Immature natural killer cell (primary cell): ENCODE results near the gene LRRN2. TPM values are rescaled to one million over a fixed set of nuclear protein-coding genes. Genes with fewer than 3 reads are reported as not detected.
"Not testable (repeated sequence)": the region's sequence is repeated elsewhere in the genome, so short reads cannot be mapped to it uniquely, and the experiment has no call there.

Experiments used
- DNase-seq, 3 donors: peaks; one replicate each; pipeline ENCODE4 v3.0.0; 2022; ENCODE audit warnings: mixed read lengths in 1 of 3
- H3K27ac Mint-ChIP-seq, 6 donors: one replicate each; pipeline ENCODE4 v1.8.0; 2020; ENCODE audit warnings: mixed read lengths in 6 of 6, mild to moderate bottlenecking in 5 of 6, inconsistent platforms in 4 of 6, moderate library complexity in 3 of 6
- H3K27me3 Mint-ChIP-seq, 3 donors: one replicate each; pipeline ENCODE4 v1.8.0; 2020 to 2021; ENCODE audit warnings: low read depth in 3 of 3, mild to moderate bottlenecking in 3 of 3, mixed read lengths in 3 of 3, moderate library complexity in 3 of 3, inconsistent platforms in 1 of 3
- H3K36me3 Mint-ChIP-seq, 3 donors: one replicate each; pipeline ENCODE4 v1.8.0; 2020; ENCODE audit warnings: mixed read lengths in 3 of 3, inconsistent platforms in 2 of 3, mild to moderate bottlenecking in 2 of 3
- H3K4me1 Mint-ChIP-seq, 2 donors: one replicate each; pipeline ENCODE4 v1.8.0; 2020; ENCODE audit warnings: inconsistent platforms in 2 of 2, mild to moderate bottlenecking in 2 of 2, mixed read lengths in 2 of 2, moderate library complexity in 1 of 2
- H3K4me3 Mint-ChIP-seq, 5 donors: one replicate each; pipeline ENCODE4 v1.8.0; 2020; ENCODE audit warnings: mild to moderate bottlenecking in 5 of 5, mixed read lengths in 5 of 5, inconsistent platforms in 3 of 5, moderate library complexity in 3 of 5
- H3K9me3 Mint-ChIP-seq, 6 donors: one replicate each; pipeline ENCODE4 v1.8.0; 2020; ENCODE audit warnings: mild to moderate bottlenecking in 6 of 6, mixed read lengths in 6 of 6, inconsistent platforms in 4 of 6, moderate library complexity in 3 of 6
- polyA plus RNA-seq, 3 donors: library from polyadenylated mRNA; unstranded; fragments of 300-500 nt; fragmentation: Illumina TruSeq; gene quantifications; one replicate each; pipeline ENCODE4 v1.2.3, GENCODE V29; 2021

The LRRN2 gene
- polyA plus RNA-seq, 3 donors from 2014 or later, result not detected

DNA sequence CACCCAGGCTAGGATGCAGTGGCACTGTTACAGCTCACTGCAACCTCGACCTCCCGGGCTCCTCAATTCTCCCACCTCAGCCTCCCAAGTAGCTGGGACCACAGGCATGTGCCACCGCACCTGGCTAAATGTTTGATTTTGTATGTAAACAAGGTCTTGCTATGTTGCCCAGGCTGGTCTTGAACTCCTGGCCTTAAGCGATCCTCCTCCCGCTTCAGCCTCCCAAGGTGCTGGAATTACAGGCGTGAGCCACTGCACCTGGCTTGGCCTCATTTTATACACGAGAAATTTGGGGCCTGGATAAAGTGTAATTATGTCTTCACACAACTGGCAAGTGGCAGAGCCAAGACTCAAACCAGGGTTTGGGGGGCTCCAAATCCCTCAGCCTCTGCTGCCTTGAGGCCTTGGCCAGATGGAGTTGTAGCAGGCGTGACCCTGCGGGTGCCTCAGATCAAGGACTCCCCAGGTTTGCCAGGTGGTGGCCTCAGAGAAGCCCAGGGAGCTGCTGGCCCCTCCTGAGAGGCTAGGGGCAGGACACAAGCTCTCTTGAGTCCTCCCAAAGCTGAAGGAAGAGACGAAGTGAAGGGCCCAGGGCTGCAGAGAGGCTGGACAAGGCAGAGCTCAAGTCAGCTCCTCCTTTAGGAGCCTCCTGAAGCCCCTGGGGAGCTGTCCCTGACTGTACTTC is 107.6 kb downstream of the LRRN2 start:
- Mint-ChIP-seq H3K27me3 (peaks cover 0 to 6% (median 0%) of the 10 kb centered on the region in 3 donors), H3K36me3 (peaks cover 5 to 37% (median 24%) of the 10 kb centered on the region in 3 donors)

DNA sequence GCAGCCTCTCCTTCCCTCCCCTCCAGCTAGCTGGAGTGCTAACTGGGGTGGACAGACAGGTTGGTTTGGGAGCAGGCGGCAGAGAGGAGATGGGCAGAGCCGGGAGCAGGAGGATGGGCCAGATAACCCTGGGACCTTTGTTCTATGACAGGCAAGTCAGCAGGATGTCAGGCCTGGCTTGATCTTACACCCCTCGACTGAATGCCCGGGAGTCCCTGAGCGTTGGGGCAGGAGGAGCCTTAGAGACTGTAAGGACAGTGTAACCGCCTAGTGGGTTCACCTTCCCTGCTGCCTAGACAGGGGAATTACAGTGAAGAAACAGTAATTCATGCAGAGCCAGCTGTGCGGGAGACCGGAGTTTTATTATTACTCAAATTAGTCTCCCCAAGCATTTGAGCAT is 109.1 kb downstream of the LRRN2 start:
- Mint-ChIP-seq H3K4me1 (peaks cover 18 to 20% of the 10 kb centered on the region in 2 donors), H3K27me3 (peaks cover 0 to 6% (median 0%) of the 10 kb centered on the region in 3 donors), H3K36me3 (peaks cover 6 to 39% (median 25%) of the 10 kb centered on the region in 3 donors), H3K9me3 (no peaks in the 10 kb centered on the region), H3K27ac (peak overlapping the region in 1 of 6 donors; percentile 37), H3K4me3 (no peak overlapping the region)
- no peak for DNase-seq

More for the DNA sequence above, 107.6 kb downstream of the LRRN2 start:
- DNase-seq, result no peak
- H3K4me1 Mint-ChIP-seq, result peaks cover 18 to 20% of the 10 kb centered on the region in 2 donors
- H3K27ac Mint-ChIP-seq, result peak overlapping the region; percentile 62 to 91 (median 83)
- no peak overlapping the region for H3K4me3 Mint-ChIP-seq
- H3K9me3 Mint-ChIP-seq, result no peaks in the 10 kb centered on the region

DNA sequence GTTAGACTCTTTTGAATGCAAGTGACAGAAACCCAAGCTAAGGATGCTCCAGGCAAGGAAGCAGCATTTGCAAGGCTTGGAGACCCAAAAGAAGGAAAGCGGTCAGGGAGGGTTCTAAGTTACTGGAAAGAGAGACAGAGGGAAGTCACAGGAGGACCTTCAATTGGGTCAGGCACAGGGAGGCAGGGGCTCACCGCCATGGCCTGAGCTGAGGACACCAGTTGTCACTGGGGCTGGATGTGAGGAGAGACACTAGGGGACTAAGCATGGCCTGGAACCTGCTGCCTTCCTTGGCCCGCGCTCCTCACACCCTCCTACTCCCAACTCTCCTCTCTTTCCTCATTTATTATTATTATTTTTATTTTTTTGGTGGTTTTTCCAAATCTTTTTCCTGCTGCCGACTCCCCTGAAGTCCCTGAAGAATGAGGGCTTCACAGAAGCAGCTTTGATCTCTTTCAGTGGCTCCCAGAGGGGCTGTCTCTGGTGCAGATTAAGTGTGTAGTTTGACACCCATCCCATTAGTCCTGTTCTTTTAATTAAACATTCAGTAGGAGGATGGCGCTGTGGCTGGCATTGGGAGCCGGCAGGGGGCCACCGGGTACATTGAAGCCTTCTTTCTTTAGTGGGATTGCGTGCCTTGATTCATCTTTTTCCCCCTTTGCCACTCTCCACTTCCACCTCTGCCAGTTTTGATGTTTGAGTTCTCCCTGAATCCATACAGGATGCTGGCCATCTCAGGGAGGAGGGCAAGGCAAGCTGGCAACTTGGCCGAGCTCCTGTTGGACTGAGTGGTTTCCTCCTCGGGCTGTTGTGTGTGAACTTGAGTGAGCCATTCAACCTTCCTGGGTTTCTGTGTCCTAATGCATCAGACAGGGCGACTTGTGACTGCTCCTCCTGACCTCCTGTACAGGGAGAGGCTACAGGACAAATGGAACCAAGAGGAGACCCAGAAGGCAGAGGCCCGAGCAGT is 110.0 kb downstream of the LRRN2 start:
- peaks cover 10 to 42% (median 29%) of the 10 kb centered on the region in 3 donors for H3K36me3 Mint-ChIP-seq
- no peak overlapping the region for H3K4me3 Mint-ChIP-seq
- H3K4me1 Mint-ChIP-seq, result peaks cover 18 to 19% of the 10 kb centered on the region in 2 donors
- H3K27me3 Mint-ChIP-seq, result peaks cover 0 to 6% (median 0%) of the 10 kb centered on the region in 3 donors
- H3K9me3 Mint-ChIP-seq, result no peaks in the 10 kb centered on the region
- H3K27ac Mint-ChIP-seq, result peak overlapping the region in 1 of 6 donors; percentile 5
- no peak for DNase-seq

DNA sequence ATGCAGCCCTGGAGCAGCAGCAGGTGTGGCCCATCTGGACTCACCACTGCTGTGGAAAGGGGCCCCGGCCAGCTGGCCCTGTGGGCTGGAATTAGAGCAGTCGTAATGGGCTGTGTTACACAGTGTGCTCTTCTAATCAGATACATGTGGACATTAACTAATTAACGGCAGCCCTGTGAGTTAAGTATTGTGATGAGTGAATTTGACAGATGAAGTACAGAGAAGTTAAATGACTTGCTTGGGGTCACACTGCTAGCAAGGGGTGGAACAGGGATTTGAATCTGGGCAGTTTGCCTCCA is 110.7 kb downstream of the LRRN2 start:
- Mint-ChIP-seq H3K9me3 (no peaks in the 10 kb centered on the region), H3K4me3 (no peak overlapping the region), H3K36me3 (peaks cover 10 to 42% (median 24%) of the 10 kb centered on the region in 3 donors), H3K4me1 (peaks cover 12% of the 10 kb centered on the region in 2 donors), H3K27ac (peak overlapping the region in 1 of 6 donors; percentile 5), H3K27me3 (peaks cover 0 to 4% (median 0%) of the 10 kb centered on the region in 3 donors)
- no peak for DNase-seq

GRCh38 chr1:204574016-204574864 is 111.3 kb downstream of the LRRN2 start:
- Mint-ChIP-seq H3K4me1 (peaks cover 8 to 9% of the 10 kb centered on the region in 2 donors), H3K36me3 (peaks cover 10 to 43% (median 27%) of the 10 kb centered on the region in 3 donors), H3K27ac (no peak overlapping the region), H3K27me3 (peaks cover 0 to 4% (median 0%) of the 10 kb centered on the region in 3 donors), H3K4me3 (no peak overlapping the region), H3K9me3 (no peaks in the 10 kb centered on the region)
- no peak for DNase-seq

DNA sequence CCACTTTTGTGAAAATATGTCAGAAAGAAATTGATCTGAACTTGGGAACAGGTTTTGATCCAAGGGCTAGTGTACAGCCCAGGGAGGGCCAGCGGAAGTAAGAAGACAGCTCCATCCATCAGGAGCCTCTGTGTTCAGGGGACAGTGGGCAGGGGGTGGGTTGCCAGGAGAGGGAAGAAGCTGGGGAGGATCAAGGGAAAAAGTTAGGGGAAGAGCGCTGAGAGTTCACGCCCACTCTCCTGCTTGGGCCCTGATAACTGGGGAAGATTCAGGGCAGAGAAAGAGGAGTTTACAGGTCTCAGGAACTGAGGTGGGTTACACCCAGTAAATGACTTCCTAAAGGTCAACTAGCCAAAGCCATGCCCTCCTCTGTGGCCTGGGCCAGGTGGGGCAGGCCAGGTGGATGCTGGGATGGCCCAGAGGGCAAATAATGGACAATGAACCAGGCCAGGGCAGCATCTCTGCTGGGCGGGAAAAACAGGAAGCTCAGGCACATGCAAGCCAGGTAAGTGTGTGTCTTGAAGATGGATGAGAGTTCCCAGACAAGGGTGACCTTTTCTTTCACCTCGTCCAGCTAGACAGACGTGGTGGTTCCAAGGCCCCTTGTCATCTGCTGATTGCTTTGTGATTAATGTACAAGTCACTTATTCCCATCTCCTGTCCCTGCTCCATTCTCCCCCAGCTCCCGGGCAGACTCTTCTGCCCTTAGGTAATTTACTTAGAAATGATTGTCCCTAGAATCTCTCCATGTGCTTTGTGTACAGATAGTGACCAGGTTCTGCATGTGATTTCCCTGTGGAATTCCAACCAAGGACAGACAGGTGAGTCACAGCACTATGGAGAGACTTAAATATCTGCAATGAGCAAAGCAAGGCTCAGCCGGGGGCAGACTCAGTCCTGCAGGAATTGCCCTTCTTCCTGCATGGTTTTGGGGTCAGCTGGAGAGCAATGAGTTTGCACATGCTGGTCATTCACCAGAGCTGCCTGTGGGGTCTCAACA is 112.3 kb downstream of the LRRN2 start:
- H3K27ac Mint-ChIP-seq, result peak overlapping the region in 1 of 6 donors; percentile 33
- H3K36me3 Mint-ChIP-seq, result peaks cover 11 to 44% (median 29%) of the 10 kb centered on the region in 3 donors
- no peaks in the 10 kb centered on the region for H3K4me1 Mint-ChIP-seq

DNA sequence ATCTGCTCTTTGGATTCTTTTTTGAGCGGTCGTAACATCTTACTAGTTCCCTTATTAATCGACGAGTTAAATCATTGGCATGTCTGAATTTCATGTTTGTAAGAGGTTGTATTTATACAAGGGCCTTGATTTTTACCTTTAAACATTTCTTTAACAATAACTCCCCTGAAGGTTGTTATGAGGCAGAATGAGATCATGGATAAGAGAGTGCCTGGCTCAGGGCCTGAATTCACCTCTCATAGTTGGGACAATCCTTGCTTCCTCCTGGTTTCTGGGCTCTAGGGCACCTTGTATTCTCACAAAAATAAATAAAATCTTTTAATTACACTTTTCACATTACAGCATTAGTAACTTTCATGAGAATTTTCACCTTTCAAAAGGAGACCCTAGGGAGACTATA is 113.9 kb downstream of the LRRN2 start:
- Mint-ChIP-seq H3K9me3 (no peaks in the 10 kb centered on the region), H3K36me3 (peaks cover 15 to 53% (median 34%) of the 10 kb centered on the region in 3 donors), H3K4me1 (no peaks in the 10 kb centered on the region), H3K27ac (no peak overlapping the region), H3K4me3 (no peak overlapping the region), H3K27me3 (no peaks in the 10 kb centered on the region)
- DNase-seq, result no peak

More for the DNA sequence above, 112.3 kb downstream of the LRRN2 start:
- DNase-seq, result no peak
- Mint-ChIP-seq H3K27me3 (no peaks in the 10 kb centered on the region), H3K9me3 (no peaks in the 10 kb centered on the region), H3K4me3 (no peak overlapping the region)

DNA sequence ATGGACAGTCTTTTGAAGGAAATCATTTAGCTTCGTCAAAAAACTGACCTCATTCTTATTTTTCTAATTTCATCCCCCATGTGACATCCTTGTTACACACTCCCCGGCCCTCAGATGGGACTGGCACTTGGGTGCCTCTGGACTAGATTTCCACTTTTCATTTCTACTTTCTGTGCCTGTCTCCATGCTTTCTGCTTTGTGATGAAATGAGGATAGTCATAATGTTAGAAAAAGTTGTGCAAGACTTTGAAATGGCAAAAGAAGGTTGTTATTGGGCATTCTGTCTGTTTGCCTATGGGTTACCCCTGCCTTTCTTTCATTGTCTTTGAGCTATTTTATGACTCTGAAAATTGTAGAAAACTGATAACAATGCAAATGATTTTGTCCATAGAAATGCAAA is 114.4 kb downstream of the LRRN2 start:
- H3K27ac Mint-ChIP-seq, result no peak overlapping the region
- peaks cover 15 to 53% (median 34%) of the 10 kb centered on the region in 3 donors for H3K36me3 Mint-ChIP-seq
- no peaks in the 10 kb centered on the region for H3K27me3 Mint-ChIP-seq
- peaks cover 2 to 4% of the 10 kb centered on the region in 2 donors for H3K4me1 Mint-ChIP-seq
- H3K9me3 Mint-ChIP-seq, result no peaks in the 10 kb centered on the region
- DNase-seq, result no peak
- H3K4me3 Mint-ChIP-seq, result no peak overlapping the region

DNA sequence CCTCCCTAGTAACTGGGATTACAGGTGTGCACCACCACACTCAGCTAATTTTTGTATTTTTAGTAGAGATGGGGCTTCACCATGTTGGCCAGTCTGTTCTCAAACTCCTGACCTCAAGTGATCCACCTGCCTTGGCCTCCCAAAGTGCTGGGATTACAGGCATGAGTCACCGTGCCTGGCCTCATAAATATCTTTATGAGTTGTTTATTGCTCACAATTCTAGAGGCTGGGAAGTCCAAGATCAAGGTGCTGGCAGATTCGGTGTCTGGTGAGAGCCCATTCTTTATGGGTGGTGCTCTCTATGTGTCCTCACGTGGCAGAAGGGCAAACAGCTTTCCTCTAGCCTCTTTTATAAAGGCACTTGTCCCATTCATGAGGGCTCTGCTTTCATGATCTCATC is 115.5 kb downstream of the LRRN2 start:
- not testable (repeated sequence) for H3K9me3 Mint-ChIP-seq, H3K27me3 Mint-ChIP-seq, H3K4me3 Mint-ChIP-seq, DNase-seq
- Mint-ChIP-seq H3K27ac (peak overlapping the region in 1 of 6 donors; percentile 12), H3K36me3 (peaks cover 18 to 51% (median 32%) of the 10 kb centered on the region in 3 donors), H3K4me1 (peaks cover 13 to 15% of the 10 kb centered on the region in 2 donors)

DNA sequence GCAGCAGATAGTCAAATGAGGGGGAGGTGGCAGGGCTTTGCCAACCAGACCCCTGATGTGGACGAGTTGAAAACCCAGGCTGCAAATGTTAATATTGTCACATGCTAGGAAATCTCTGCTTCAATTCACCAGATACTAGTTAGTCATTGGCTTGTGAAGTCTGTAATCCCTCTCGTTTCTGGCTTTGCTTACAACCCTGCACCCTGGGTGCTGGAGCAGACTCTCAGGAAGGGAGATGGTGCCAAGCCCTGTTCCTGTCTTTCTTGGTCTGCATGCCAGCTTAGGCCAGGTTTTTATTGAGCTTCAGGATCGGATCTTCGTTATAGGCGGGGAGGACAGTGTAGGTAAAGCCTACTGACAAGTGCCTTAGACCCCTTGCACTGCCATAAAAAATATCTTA is 116.1 kb downstream of the LRRN2 start:
- Mint-ChIP-seq H3K27ac (peak overlapping the region in 2 of 6 donors; percentile 16 to 74), H3K27me3 (no peaks in the 10 kb centered on the region), H3K4me3 (no peak overlapping the region), H3K9me3 (no peaks in the 10 kb centered on the region), H3K4me1 (peaks cover 17 to 20% of the 10 kb centered on the region in 2 donors), H3K36me3 (peaks cover 18 to 48% (median 29%) of the 10 kb centered on the region in 3 donors)
- DNase-seq, result no peak

- DNase-seq, result no peak
- Mint-ChIP-seq H3K9me3 (no peaks in the 10 kb centered on the region), H3K4me1 (peaks cover 20 to 27% of the 10 kb centered on the region in 2 donors), H3K4me3 (no peak overlapping the region), H3K36me3 (peaks cover 13 to 43% (median 25%) of the 10 kb centered on the region in 3 donors), H3K27me3 (peaks cover 0 to under 1% (median 0%) of the 10 kb centered on the region in 3 donors), H3K27ac (peak overlapping the region in 1 of 6 donors; percentile 21)
These were observed 116.8 kb downstream of the LRRN2 start for GRCh38 chr1:204568576-204569315.
